Transverse colon (tissue), 4 donors: ENCODE data around the gene POMGNT2. TPM values are rescaled to one million over a fixed set of nuclear protein-coding genes. Genes with fewer than 3 reads are reported as not detected.

ENCODE experiments used
- DNase-seq: peaks from one replicate; pipeline ENCODE4 v3.0.0-alpha.2; 2019
- H3K27ac ChIP-seq, 4 donors: fragments of 200-600 bp; sonication (generic); 2 replicates each; pipeline ENCODE4 v1.5.1; 2016 to 2018; ENCODE audit warnings: inconsistent platforms in 4 of 4
- H3K27me3 ChIP-seq: fragments of 200-600 bp; sonication (generic); 2 replicates; pipeline ENCODE4 v1.5.1; 2017; ENCODE audit warnings: inconsistent platforms
- H3K36me3 ChIP-seq, 4 donors: fragments of 200-600 bp; sonication (generic); 2 replicates each; pipeline ENCODE4 v1.5.1; 2017 to 2019; ENCODE audit warnings: inconsistent platforms in 4 of 4
- H3K4me1 ChIP-seq, 4 donors: fragments of 200-600 bp; sonication (generic); 2 replicates each; pipeline ENCODE4 v1.5.1; 2017 to 2020; ENCODE audit warnings: inconsistent platforms in 4 of 4
- H3K4me3 ChIP-seq, 4 donors: fragments of 200-600 bp; sonication (generic); 1 replicate in 1 of 4; 2 replicates in 3 of 4; pipeline versions ENCODE4 v1.5.1 to v1.6.1; 2017 to 2019; ENCODE audit warnings: inconsistent platforms in 4 of 4
- H3K9me3 ChIP-seq, 2 donors: fragments of 200-600 bp; sonication (generic); 2 replicates each; pipeline ENCODE4 v1.5.1; 2017 to 2019; ENCODE audit warnings: inconsistent platforms in 2 of 2
- CTCF ChIP-seq, 5 experiments: fragments of 200-600 bp in 3 of 5; fragments of 450-650 bp in 2 of 5; sonication (generic) in 3 of 5; IDR thresholded peaks; 1 replicate in 2 of 5; 2 replicates in 3 of 5; pipeline ENCODE4 v1.5.1; 2016 to 2017; ENCODE audit warnings: antibody characterized with exemption in 5 of 5, inconsistent platforms in 3 of 5, mild to moderate bottlenecking in 2 of 5, moderate library complexity in 1 of 5
- EP300 ChIP-seq: sonication (generic); formaldehyde crosslinking; IDR thresholded peaks from one replicate; pipeline ENCODE4 v1.6.1; 2017; ENCODE audit warnings: antibody characterized with exemption, low read depth
- POLR2A ChIP-seq: fragments of 450-650 bp; IDR thresholded peaks from one replicate; pipeline ENCODE4 v1.6.1; 2016; ENCODE audit warnings: antibody characterized with exemption, mild to moderate bottlenecking, moderate library complexity
- POLR2AphosphoS5 ChIP-seq, 3 donors: sonication (generic); formaldehyde crosslinking; IDR thresholded peaks; one replicate each; pipeline ENCODE4 v1.6.1; 2016; ENCODE audit warnings: antibody characterized with exemption in 3 of 3
- WGBS, 2 donors: methylation state at CpG; one replicate each; pipeline ENCODE4 v1.1.5; 2018; ENCODE audit warnings: low coverage in 1 of 2; 5-methylcytosine and 5-hydroxymethylcytosine counted together
- in situ Hi-C, 4 donors: fragments of 200-750 bp; cut with MboI; loops; one replicate each; pipeline versions ENCODE4 v1.15.0 to v1.15.1; 2017; ENCODE audit warnings: low sequenced_read_pairs in 3 of 4, low pct_ligation_motif_present in 1 of 4, low pct_unique_long_range_greater_than_20kb in 1 of 4
- intact Hi-C: fragments of 100-400 bp; cut with DNase I; formaldehyde crosslinking; loops from one replicate; pipeline ENCODE4 v1.15.1; 2023; ENCODE audit warnings: low total_unique reads
- total RNA-seq, 4 donors: library from RNA; depleted of rRNA; stranded (reverse); fragments of >200 nt; gene quantifications; one replicate each; pipeline ENCODE4 v1.1.0, GENCODE V29; 2016

The POMGNT2 gene
- total RNA-seq, 4 donors from 2014 or later = 3.2 to 7.8 (median 5.9) TPM

- TF ChIP-seq POLR2AphosphoS5 (IDR thresholded peaks at IDR 0.05) (no peak), POLR2A (no peak), EP300 (no peak), CTCF (IDR thresholded peaks at IDR 0.05) (no peak)
- H3K36me3 ChIP-seq = no peaks in the 10 kb centered on the region
- WGBS, 2 donors = 20 to 23% methylated on average over 3 to 6 of the region's 6 CpGs
- intact Hi-C loops = no loop called here
- no peaks in the 10 kb centered on the region for H3K27me3 ChIP-seq
- in situ Hi-C loops = no loop called here
- no peaks in the 10 kb centered on the region for H3K9me3 ChIP-seq
- DNase-seq = no peak
- peak overlapping the region in 2 of 4 donors; percentile 70 to 80 for H3K27ac ChIP-seq
- peaks cover 0 to 17% (median 14%) of the 10 kb centered on the region in 4 donors for H3K4me1 ChIP-seq
- H3K4me3 ChIP-seq = peak overlapping the region in 3 of 4 donors; percentile 83 to 92 (median 89)
Measured at GRCh38 chr3:43106293-43106628, 382 bp upstream of the POMGNT2 start.

GRCh38 chr3:43104660-43105595 lies 951 bp downstream of the POMGNT2 start:
- in situ Hi-C loops = no loop called here
- peak overlapping the region; percentile 80 to 92 (median 86) for H3K4me3 ChIP-seq
- TF ChIP-seq CTCF (IDR thresholded peaks at IDR 0.05) (no peak), POLR2A (no peak), POLR2AphosphoS5 (IDR thresholded peaks at IDR 0.05) (no peak), EP300 (no peak)
- intact Hi-C loops = no loop called here
- no peaks in the 10 kb centered on the region for H3K9me3 ChIP-seq
- H3K27ac ChIP-seq = peak overlapping the region in 1 of 4 donors; percentile 80
- no peaks in the 10 kb centered on the region for H3K27me3 ChIP-seq
- H3K36me3 ChIP-seq = no peaks in the 10 kb centered on the region
- DNase-seq = no peak
- peaks cover 0 to 17% (median 14%) of the 10 kb centered on the region in 4 donors for H3K4me1 ChIP-seq
- 50 to 92% methylated on average over 4 to 33 of the region's 33 CpGs for WGBS, 2 donors

- 80% methylated on average over 3 of the region's 3 CpGs; no CpG with 5 or more reads in 1 of the 2 donors for WGBS, 2 donors
- H3K4me3 ChIP-seq = no peak overlapping the region
- H3K9me3 ChIP-seq = no peaks in the 10 kb centered on the region
- no peak overlapping the region for H3K27ac ChIP-seq
- no peak for DNase-seq
- no peaks in the 10 kb centered on the region for H3K27me3 ChIP-seq
- in situ Hi-C loops = no loop called here
- TF ChIP-seq CTCF (IDR thresholded peaks at IDR 0.05) (no peak), POLR2A (no peak), POLR2AphosphoS5 (IDR thresholded peaks at IDR 0.05) (no peak), EP300 (no peak)
- H3K4me1 ChIP-seq = peaks cover 0 to 17% (median 14%) of the 10 kb centered on the region in 4 donors
- no peaks in the 10 kb centered on the region for H3K36me3 ChIP-seq
- intact Hi-C loops = no loop called here
Measured at GRCh38 chr3:43104039-43104438, 1.8 kb downstream of the POMGNT2 start.

DNA sequence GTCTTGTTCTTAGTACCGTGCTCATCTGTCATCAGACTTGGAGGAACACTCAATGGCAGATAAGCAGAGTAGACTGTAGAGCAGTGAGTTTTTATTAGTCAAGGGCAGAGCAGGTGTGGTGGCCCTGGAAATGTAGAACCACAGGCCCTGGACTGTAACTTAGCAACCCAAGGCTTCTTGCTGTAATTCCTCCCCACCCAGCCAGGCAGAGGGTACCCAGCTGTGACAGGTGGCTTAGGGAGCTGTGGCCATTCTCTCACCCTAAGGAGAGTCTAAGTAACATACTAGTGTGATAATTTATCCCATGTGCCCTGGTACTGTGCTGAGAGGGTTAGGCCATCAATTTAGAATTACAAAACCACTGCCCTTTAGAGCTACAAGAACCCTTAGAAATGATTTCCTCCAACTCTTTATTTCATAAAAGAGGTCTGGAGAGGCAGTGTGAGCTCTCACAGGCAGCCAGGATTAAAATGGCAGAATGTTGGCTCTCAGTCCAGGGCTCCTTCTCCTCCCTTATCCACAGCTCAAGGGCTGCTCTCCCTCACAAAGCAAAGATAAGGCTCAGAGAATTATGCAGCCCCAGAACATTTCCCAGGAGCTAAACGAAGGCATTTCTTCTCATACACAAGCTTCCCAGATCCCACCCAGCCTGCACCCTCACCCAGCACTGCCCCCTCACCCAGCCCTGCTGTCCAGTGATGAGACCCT lies 3.0 kb downstream of the POMGNT2 start:
- TF ChIP-seq EP300 (no peak), POLR2A (no peak), POLR2AphosphoS5 (IDR thresholded peaks at IDR 0.05) (no peak), CTCF (IDR thresholded peaks at IDR 0.05) (no peak)
- intact Hi-C loops = no loop called here
- no peaks in the 10 kb centered on the region for H3K36me3 ChIP-seq
- no peak overlapping the region for H3K4me3 ChIP-seq
- in situ Hi-C loops = no loop called here
- H3K9me3 ChIP-seq = no peaks in the 10 kb centered on the region
- no peak overlapping the region for H3K27ac ChIP-seq
- no peak for DNase-seq
- 70% methylated on average over 2 of the region's 2 CpGs; no CpG with 5 or more reads in 1 of the 2 donors for WGBS, 2 donors
- peaks cover 0 to 17% (median 14%) of the 10 kb centered on the region in 4 donors for H3K4me1 ChIP-seq
- H3K27me3 ChIP-seq = no peaks in the 10 kb centered on the region
